HG03432 (cell line): ENCODE measurements around the gene FLVCR1.
A peak's percentile ranks its signal among the peaks of the same experiment; 100 is the strongest.

Source experiments
- ATAC-seq: cut with Tn5 transposase; IDR thresholded peaks from one replicate; pipeline ENCODE4 v1.9.1; 2021; ENCODE audit warnings: mild to moderate bottlenecking, moderate library complexity; ENCODE audit not compliant: unreplicated experiment

Gene FLVCR1

DNA sequence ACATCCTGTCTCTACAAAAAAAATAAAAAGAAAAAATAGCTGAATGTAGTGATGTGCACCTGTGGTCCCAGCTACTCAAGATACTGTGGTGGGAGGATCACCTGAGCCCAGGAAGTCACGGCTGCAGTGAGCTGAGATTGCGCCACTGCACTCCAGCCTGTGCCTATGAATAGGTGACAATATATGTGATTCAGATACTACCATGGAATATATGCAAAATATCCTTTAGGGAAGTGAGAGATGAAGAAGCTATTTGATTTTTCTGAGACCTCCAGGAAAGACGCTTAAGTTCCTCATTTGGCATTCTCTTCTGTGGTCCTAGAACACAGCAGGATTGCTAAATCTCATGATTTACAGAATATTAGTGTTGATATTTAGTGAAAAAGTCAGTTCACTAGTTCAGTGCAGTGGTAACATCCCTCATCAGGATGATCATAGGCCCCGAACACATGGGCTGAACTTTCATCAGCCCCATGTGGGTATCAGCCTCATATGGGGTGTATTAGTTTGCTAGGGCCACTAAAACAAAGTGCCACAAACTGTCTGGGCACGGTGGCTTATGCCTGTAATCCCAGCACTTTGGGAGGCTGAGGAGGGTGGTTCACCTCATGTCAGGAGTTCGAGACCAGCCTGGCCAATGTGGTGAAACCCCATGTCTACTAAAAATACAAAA, 86.3 kb downstream of the FLVCR1 start:
- peak; percentile 53 for ATAC-seq

DNA sequence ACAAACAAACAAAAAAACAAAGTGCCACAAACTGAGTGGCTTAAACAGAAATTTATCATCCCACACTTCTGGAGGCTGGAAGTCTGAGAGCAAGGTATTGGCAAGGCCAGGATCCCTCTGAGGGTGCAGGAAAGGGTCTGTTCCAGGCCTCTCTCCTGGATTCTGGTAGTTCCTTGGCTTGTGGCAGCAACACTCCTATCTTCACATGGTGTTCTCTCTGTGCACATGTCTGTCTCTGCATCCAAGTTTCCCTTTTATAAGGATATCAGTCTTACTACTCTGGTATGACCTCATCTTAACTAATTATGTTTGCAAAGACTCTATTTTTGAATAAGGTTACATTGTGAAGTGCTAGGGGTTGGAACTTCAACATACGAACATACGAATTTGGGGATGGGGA, 87.0 kb downstream of the FLVCR1 start:
- no peak for ATAC-seq

GRCh38 chr1:212945463-212946160, 87.5 kb downstream of the FLVCR1 start:
- ATAC-seq: no peak

GRCh38 chr1:212946872-212947271, 88.8 kb downstream of the FLVCR1 start:
- no peak for ATAC-seq
